ENCODE results near the gene FRS2.

FRS2 gene

DNA sequence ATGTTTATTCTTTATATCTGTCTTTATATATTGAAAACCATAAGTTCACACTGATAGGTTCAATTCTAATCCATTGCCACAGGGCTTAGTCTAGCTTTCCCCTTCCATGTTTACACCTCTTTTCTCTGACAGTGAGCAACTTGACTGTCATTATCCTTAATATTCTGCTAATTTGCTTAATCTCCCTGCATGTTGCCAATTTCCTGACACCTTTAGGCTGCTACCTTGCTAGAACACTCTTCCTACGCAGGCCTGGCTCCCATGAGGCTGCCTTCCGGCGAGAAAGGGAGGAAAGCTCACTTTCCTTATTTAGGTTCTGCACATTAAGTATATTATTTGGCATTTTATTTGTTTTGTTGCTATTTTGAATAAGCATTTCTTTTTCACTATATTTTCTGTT, 12.8 kb upstream of the FRS2 start:
- TF ChIP-seq, protein P1, sequence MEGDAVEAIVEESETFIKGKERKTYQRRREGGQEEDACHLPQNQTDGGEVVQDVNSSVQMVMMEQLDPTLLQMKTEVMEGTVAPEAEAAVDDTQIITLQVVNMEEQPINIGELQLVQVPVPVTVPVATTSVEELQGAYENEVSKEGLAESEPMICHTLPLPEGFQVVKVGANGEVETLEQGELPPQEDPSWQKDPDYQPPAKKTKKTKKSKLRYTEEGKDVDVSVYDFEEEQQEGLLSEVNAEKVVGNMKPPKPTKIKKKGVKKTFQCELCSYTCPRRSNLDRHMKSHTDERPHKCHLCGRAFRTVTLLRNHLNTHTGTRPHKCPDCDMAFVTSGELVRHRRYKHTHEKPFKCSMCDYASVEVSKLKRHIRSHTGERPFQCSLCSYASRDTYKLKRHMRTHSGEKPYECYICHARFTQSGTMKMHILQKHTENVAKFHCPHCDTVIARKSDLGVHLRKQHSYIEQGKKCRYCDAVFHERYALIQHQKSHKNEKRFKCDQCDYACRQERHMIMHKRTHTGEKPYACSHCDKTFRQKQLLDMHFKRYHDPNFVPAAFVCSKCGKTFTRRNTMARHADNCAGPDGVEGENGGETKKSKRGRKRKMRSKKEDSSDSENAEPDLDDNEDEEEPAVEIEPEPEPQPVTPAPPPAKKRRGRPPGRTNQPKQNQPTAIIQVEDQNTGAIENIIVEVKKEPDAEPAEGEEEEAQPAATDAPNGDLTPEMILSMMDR (IDR thresholded peaks at IDR 0.05), result no peak
- Histone ChIP-seq H3K9me3 (ENCODE audit: control insufficient read depth, low read length) (no peaks in the 10 kb centered on the region), H3K4me2 (ENCODE audit: low read length) (no peak overlapping the region), H3K27ac (no peak overlapping the region), H3K9ac (no peak overlapping the region), H3K79me2 (no peaks in the 10 kb centered on the region), H3K36me3 (ENCODE audit: control insufficient read depth, insufficient read depth, low read length) (no peaks in the 10 kb centered on the region), H3K4me3 (ENCODE audit: low read depth, low read length) (no peak overlapping the region), H3K27me3 (ENCODE audit: control insufficient read depth, insufficient read depth, low read length) (no peaks in the 10 kb centered on the region), H2AFZ (no peak overlapping the region), H3K4me1 (no peaks in the 10 kb centered on the region)

DNA sequence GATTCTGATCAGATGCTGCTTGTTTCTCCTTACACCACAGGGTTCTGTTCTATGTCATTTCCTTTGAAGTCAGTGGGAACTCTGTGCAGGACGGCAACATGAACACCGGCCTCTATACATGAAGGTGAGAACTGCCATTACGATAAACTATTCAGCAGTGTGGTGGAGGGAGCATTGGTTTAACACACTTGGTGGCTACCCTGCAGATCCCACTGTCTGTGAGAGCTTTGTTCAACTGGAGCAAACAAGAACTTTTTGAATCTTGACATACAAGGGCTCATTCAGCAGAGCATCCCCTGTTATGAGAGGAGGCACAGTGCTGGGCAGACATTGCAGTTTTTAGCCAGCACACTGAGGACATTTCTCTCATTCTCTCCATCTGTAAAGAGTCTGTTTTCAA, 10.7 kb upstream of the FRS2 start:
- Histone ChIP-seq H3K36me3 (ENCODE audit: control insufficient read depth, insufficient read depth, low read length) (no peaks in the 10 kb centered on the region), H2AFZ (no peak overlapping the region), H3K4me1 (no peaks in the 10 kb centered on the region), H3K27ac (no peak overlapping the region), H3K27me3 (ENCODE audit: control insufficient read depth, insufficient read depth, low read length) (no peaks in the 10 kb centered on the region), H3K9ac (no peak overlapping the region), H3K4me2 (ENCODE audit: low read length) (no peak overlapping the region), H3K79me2 (no peaks in the 10 kb centered on the region), H3K9me3 (ENCODE audit: control insufficient read depth, low read length) (no peaks in the 10 kb centered on the region), H3K4me3 (ENCODE audit: low read depth, low read length) (no peak overlapping the region)
- TF ChIP-seq, protein P1 (IDR thresholded peaks at IDR 0.05), result no peak

DNA sequence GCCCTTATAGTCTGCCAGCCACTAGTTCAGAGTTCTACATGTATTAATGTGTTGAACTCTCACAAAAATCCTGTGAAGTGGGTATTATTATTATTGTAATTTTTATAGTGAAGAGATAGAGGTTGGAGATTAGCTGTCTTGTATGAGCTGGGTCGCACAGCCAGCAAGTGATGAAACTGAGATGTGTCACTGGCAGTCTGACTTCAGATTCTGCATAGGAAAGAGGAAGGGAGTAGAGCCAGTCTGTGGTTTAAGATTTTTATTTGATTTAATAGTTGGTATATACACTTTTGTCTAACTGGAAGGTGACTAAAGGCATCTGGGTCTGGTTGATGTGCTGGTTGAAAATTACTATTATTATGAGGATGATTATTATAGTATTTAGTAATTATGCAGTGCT, 5.8 kb upstream of the FRS2 start:
- H3K9ac ChIP-seq, result no peak overlapping the region
- no peak overlapping the region for H3K4me3 ChIP-seq (ENCODE audit: low read depth, low read length)
- no peaks in the 10 kb centered on the region for H3K79me2 ChIP-seq
- TF ChIP-seq, protein P1 (IDR thresholded peaks at IDR 0.05), result no peak
- no peak overlapping the region for H3K27ac ChIP-seq
- no peaks in the 10 kb centered on the region for H3K27me3 ChIP-seq (ENCODE audit: control insufficient read depth, insufficient read depth, low read length)
- H3K9me3 ChIP-seq (ENCODE audit: control insufficient read depth, low read length), result no peaks in the 10 kb centered on the region
- H3K4me1 ChIP-seq, result peaks cover 4% of the 10 kb centered on the region
- no peak overlapping the region for H3K4me2 ChIP-seq (ENCODE audit: low read length)
- peak overlapping the region; percentile 27 for H2AFZ ChIP-seq
- H3K36me3 ChIP-seq (ENCODE audit: control insufficient read depth, insufficient read depth, low read length), result no peaks in the 10 kb centered on the region

DNA sequence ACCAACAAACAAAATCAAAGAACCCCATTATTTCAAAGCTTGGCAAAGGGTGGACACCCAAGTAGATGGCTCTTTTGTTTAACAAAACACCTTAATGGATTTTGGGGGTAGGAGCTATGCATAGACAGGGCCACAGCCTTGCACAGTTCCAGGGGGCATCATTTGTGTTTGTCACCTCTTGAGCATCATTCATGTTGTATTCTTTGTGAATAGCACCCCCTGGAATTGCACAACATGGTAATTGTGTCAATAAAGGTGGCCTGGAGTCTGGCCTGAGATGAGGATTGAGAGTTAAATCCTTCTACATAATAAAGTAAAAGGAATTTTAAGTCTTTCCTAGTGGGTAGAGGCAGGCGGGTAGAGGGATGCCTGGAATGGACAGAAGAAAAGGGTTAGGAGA, 3.3 kb upstream of the FRS2 start:
- peaks cover 8% of the 10 kb centered on the region for H3K4me1 ChIP-seq
- H3K9ac ChIP-seq, result no peak overlapping the region
- no peak overlapping the region for H3K4me2 ChIP-seq (ENCODE audit: low read length)
- H3K4me3 ChIP-seq (ENCODE audit: low read depth, low read length), result no peak overlapping the region
- no peaks in the 10 kb centered on the region for H3K36me3 ChIP-seq (ENCODE audit: control insufficient read depth, insufficient read depth, low read length)
- H3K9me3 ChIP-seq (ENCODE audit: control insufficient read depth, low read length), result no peaks in the 10 kb centered on the region
- TF ChIP-seq, protein P1 (IDR thresholded peaks at IDR 0.05), result no peak
- H2AFZ ChIP-seq, result peak overlapping the region; percentile 79
- H3K27ac ChIP-seq, result no peak overlapping the region
- peaks cover 19% of the 10 kb centered on the region for H3K79me2 ChIP-seq
- H3K27me3 ChIP-seq (ENCODE audit: control insufficient read depth, insufficient read depth, low read length), result no peaks in the 10 kb centered on the region

DNA sequence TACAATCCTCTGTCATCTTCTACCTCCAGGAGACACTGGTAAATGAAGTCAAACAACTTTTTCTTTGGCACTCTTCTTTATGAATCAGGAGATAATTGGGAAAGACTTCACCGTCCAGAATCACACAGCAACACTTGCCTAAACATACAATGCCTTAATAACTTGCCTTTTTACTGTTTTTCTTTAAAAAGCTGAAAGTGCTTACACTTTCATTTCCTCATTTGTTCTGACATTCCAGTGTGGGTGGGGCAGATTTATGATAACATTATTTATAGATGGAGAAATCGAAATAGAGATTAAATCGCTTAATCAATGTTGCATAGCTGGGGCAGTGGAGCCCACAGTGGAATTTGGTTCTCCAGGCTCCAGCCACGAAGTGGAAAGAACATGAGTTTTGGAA, 2.8 kb upstream of the FRS2 start:
- Histone ChIP-seq H3K4me1 (peaks cover 10% of the 10 kb centered on the region), H2AFZ (peak overlapping the region; percentile 79), H3K4me3 (ENCODE audit: low read depth, low read length) (no peak overlapping the region), H3K27ac (peak overlapping the region; percentile 26), H3K79me2 (peaks cover 24% of the 10 kb centered on the region), H3K36me3 (ENCODE audit: control insufficient read depth, insufficient read depth, low read length) (no peaks in the 10 kb centered on the region), H3K9me3 (ENCODE audit: control insufficient read depth, low read length) (no peaks in the 10 kb centered on the region), H3K9ac (no peak overlapping the region), H3K4me2 (ENCODE audit: low read length) (no peak overlapping the region), H3K27me3 (ENCODE audit: control insufficient read depth, insufficient read depth, low read length) (no peaks in the 10 kb centered on the region)
- TF ChIP-seq, protein P1 (IDR thresholded peaks at IDR 0.05), result no peak

Measured in parathyroid adenoma (tissue), 2 donors.